ENCODE measurements around the gene NKX6-2.
A peak's percentile ranks its signal among the peaks of the same experiment; 100 is the strongest.
"Not testable (repeated sequence)": the region's sequence is repeated elsewhere in the genome, so short reads cannot be mapped to it uniquely, and the experiment has no call there.

Gene NKX6-2

GRCh38 chr10:132797986-132798385, 12.0 kb upstream of the NKX6-2 start:
- not testable (repeated sequence) for DNase-seq (ENCODE audit: low read depth, low spot score)

GRCh38 chr10:132796846-132797245, 10.9 kb upstream of the NKX6-2 start:
- no peak for DNase-seq (ENCODE audit: low read depth, low spot score)

- DNase-seq (ENCODE audit: low read depth, low spot score), result no peak
Measured at GRCh38 chr10:132793871-132794849, 8.2 kb upstream of the NKX6-2 start.

GRCh38 chr10:132793213-132793612, 7.3 kb upstream of the NKX6-2 start:
- no peak for DNase-seq (ENCODE audit: low read depth, low spot score)

GRCh38 chr10:132792796-132793195, 6.8 kb upstream of the NKX6-2 start:
- DNase-seq (ENCODE audit: low read depth, low spot score), result no peak

GRCh38 chr10:132792099-132792498, 6.2 kb upstream of the NKX6-2 start:
- not testable (repeated sequence) for DNase-seq (ENCODE audit: low read depth, low spot score)

GRCh38 chr10:132790934-132791829, 5.2 kb upstream of the NKX6-2 start:
- no peak for DNase-seq (ENCODE audit: low read depth, low spot score)

GRCh38 chr10:132790470-132790869, 4.5 kb upstream of the NKX6-2 start:
- no peak for DNase-seq (ENCODE audit: low read depth, low spot score)

- DNase-seq (ENCODE audit: low read depth, low spot score), result no peak
Measured at GRCh38 chr10:132789659-132790148, 3.8 kb upstream of the NKX6-2 start.

GRCh38 chr10:132788831-132789219, 2.9 kb upstream of the NKX6-2 start:
- peak; percentile 68 for DNase-seq (ENCODE audit: low read depth, low spot score)

GRCh38 chr10:132788180-132788830, 2.4 kb upstream of the NKX6-2 start:
- peak; percentile 66 for DNase-seq (ENCODE audit: low read depth, low spot score)

- DNase-seq (ENCODE audit: low read depth, low spot score), result peak; percentile 43
Measured at GRCh38 chr10:132787495-132788179, 1.7 kb upstream of the NKX6-2 start.

GRCh38 chr10:132786884-132787494, 1.0 kb upstream of the NKX6-2 start:
- no peak for DNase-seq (ENCODE audit: low read depth, low spot score)

- DNase-seq (ENCODE audit: low read depth, low spot score), result no peak
Measured at GRCh38 chr10:132786476-132786883, 533 bp upstream of the NKX6-2 start.

GRCh38 chr10:132784866-132785722, 853 bp downstream of the NKX6-2 start:
- peak; percentile 37 for DNase-seq (ENCODE audit: low read depth, low spot score)

GRCh38 chr10:132783940-132784865, 1.7 kb downstream of the NKX6-2 start:
- DNase-seq (ENCODE audit: low read depth, low spot score), result peak; percentile 34

- DNase-seq (ENCODE audit: low read depth, low spot score), result peak; percentile 16
Measured at GRCh38 chr10:132783165-132783939, 2.6 kb downstream of the NKX6-2 start.

- DNase-seq (ENCODE audit: low read depth, low spot score), result no peak
Measured at GRCh38 chr10:132781556-132781955, 4.4 kb downstream of the NKX6-2 start.
